COLO668 (cell line): Measurements from ENCODE around the gene DVL2.
A peak's percentile ranks its signal among the peaks of the same experiment; 100 is the strongest.
"Not testable (repeated sequence)": the region's sequence is repeated elsewhere in the genome, so short reads cannot be mapped to it uniquely, and the experiment has no call there.

Experiments used
- DNase-seq: peaks from one replicate; lab custom pipeline; 2025; ENCODE audit not compliant: unreplicated experiment; lab: John Stamatoyannopoulos, UW

The DVL2 gene

GRCh38 chr17:7204336-7204735, 30.0 kb downstream of the DVL2 start:
- DNase-seq, result no peak

- DNase-seq, result no peak
These were observed 30.9 kb downstream of the DVL2 start for GRCh38 chr17:7203391-7203790.

GRCh38 chr17:7196651-7197401, 37.5 kb downstream of the DVL2 start:
- DNase-seq, result no peak

GRCh38 chr17:7195971-7196370, 38.3 kb downstream of the DVL2 start:
- DNase-seq, result no peak

- no peak for DNase-seq
These were observed 41.9 kb downstream of the DVL2 start for GRCh38 chr17:7192271-7192937.

GRCh38 chr17:7191571-7192270, 42.6 kb downstream of the DVL2 start:
- peak; percentile 10 for DNase-seq

- DNase-seq, result no peak
These were observed 43.2 kb downstream of the DVL2 start for GRCh38 chr17:7191069-7191468.

GRCh38 chr17:7190276-7190917, 43.9 kb downstream of the DVL2 start:
- no peak for DNase-seq

GRCh38 chr17:7186241-7186640, 48.1 kb downstream of the DVL2 start:
- DNase-seq, result no peak

GRCh38 chr17:7184647-7185046, 49.7 kb downstream of the DVL2 start:
- DNase-seq, result no peak

- peak; percentile 74 for DNase-seq
These were observed 50.2 kb downstream of the DVL2 start for GRCh38 chr17:7184091-7184488.

- DNase-seq, result no peak
These were observed 50.8 kb downstream of the DVL2 start for GRCh38 chr17:7183433-7184090.

- not testable (repeated sequence) for DNase-seq
These were observed 52.2 kb downstream of the DVL2 start for GRCh38 chr17:7182101-7182500.

GRCh38 chr17:7179317-7180254, 54.7 kb downstream of the DVL2 start, which contains the start of gene ASGR1:
Gene ASGR1, minus strand, starts transcription at chr17:7179370. Its CDS starts 807 bp downstream, at chr17:7178563.
- DNase-seq, result no peak

- DNase-seq, result no peak
These were observed 55.4 kb downstream of the DVL2 start for GRCh38 chr17:7178973-7179316.

GRCh38 chr17:7177954-7178477, 56.3 kb downstream of the DVL2 start:
- DNase-seq, result peak; percentile 25

GRCh38 chr17:7177191-7177953, 56.9 kb downstream of the DVL2 start:
- DNase-seq, result peak; percentile 36

- no peak for DNase-seq
These were observed 57.5 kb downstream of the DVL2 start for GRCh38 chr17:7176841-7177190.
